Activated CD4-positive, CD25-positive, alpha-beta regulatory T cell treated with anti-CD3 and anti-CD28 coated beads, Interleukin-2, amount 50 U/mL, for 72 hours (primary cell): ENCODE data around the gene AMBP.
"Not testable (repeated sequence)": the region's sequence is repeated elsewhere in the genome, so short reads cannot be mapped to it uniquely, and the experiment has no call there.

Experiments
- DNase-seq: peaks from one replicate; pipeline ENCODE4 v3.0.0; 2021

Gene AMBP

DNA sequence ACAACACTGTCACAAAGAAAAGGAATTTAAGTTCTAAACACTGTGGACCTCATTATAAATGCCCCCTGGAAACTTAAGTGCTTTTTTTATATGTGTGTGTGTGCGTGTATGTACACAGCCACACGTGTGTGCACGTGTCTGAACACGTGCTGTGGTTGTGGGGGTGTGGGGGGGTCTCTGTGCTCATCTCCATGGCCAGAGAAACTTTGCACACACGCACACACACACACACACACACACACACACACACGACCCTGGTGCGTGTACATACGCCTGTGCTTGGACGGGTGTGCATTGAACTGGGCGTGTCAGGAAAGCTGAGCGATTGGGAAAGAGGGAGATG, 27.9 kb downstream of the AMBP start:
- no peak for DNase-seq

DNA sequence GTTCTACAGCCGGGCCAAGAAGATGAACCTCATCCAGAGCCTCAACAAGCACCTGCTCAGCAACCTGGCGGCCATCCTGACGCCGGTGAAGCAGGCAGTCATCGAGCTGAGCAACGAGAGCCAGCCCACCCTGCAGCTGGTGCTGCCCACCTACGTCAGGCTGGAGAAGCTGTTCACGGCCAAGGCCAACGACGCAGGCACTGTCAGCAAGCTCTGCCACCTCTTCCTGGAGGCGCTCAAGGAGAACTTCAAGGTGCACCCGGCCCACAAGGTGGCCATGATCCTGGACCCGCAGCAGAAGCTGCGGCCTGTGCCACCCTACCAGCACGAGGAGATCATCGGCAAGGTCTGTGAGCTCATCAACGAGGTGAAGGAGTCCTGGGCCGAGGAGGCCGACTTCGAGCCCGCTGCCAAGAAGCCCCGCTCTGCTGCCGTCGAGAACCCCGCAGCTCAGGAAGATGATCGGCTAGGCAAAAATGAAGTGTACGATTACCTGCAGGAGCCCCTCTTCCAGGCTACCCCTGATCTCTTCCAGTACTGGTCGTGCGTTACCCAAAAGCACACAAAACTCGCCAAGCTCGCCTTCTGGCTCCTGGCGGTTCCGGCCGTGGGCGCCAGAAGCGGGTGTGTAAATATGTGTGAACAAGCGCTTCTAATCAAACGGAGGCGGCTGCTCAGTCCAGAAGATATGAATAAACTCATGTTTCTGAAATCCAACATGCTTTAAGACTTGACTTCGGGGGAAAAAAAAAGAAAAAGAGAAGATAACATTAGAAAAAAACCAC, 28.5 kb downstream of the AMBP start:
- no peak for DNase-seq

DNA sequence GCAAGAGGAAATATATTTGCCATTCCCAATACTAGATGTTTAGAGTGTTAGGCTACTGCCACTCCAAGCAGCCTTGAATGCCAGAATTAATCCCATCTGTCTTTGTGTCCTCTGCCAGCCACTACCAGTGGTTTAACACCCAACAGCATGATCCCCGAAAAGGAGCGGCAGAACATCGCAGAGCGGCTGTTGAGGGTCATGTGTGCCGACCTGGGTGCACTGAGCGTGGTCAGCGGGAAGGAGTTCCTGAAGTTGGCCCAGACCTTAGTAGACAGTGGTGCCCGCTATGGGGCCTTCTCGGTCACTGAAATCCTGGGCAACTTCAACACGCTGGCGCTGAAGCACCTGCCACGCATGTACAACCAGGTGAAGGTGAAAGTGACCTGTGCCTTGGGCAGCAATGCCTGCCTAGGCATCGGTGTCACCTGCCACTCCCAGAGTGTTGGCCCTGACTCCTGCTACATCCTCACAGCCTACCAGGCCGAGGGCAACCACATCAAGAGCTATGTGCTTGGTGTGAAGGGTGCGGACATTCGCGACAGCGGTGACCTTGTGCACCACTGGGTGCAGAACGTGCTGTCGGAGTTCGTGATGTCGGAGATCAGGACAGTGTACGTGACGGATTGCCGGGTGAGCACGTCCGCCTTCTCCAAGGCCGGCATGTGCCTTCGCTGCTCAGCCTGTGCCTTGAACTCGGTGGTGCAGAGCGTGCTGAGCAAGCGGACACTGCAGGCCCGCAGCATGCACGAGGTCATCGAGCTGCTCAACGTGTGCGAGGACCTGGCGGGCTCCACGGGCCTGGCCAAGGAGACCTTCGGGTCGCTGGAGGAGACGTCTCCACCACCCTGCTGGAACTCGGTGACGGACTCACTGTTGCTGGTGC, 29.3 kb downstream of the AMBP start:
- DNase-seq = no peak

DNA sequence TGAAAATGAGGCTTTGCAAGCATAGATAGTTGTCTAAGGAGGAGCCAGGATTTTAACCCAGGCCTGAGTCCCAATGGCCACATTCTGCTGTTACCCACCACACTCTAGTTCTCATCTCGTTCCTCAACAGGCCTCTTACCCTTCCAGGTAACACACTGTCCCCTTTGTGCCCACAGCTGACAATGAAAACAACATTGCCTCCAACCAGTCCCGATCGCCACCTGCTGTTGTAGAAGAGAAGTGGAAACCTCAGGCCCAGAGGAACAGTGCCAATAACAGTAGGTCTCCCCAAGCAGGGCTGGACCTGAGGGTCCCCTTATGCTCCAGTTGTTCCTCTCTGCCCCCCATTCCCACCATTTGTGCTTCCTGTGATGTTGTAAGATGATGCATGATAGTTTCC, 30.4 kb downstream of the AMBP start:
- no peak for DNase-seq

DNA sequence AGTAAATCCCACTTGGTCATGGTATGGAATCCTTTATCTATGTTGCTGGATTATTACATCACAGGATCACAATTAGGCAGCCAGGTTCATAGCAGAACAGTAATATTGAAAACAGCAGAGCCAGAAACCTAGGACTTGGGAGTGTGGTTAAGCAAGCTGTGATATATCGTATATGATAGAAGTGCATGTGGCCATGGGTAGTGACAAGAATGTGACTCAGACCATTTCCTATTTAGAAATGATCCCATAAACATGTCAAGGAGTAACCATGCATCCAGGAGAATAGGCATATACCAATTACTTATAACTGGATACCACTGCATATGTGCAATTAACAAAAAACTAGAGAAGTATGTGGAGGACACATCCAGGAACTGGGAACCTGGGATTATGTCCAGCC, 31.2 kb downstream of the AMBP start:
- DNase-seq = no peak

DNA sequence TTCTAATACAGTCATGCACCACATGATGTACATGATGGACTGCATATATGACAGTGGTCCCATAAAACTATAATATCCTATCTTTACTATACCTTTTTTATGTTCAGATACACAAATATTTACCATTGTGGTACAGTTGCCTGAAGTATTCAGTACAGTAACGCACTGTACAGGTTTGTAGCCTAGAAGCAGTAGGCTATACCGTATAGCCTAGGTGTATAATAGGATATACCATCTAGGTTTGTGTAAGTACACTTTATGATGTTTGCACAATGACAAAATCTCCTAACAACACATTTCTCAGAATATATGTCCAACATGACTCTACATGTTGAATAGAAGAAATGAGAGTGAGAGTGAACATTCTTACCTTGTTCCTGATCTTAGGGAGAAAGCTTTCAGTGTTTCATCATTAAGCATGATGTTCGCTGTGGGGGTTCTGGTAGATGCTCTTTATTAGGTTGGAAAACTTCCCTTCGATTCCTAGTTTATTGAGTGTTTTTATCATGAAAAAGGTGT, 31.8 kb downstream of the AMBP start:
- DNase-seq = no peak

DNA sequence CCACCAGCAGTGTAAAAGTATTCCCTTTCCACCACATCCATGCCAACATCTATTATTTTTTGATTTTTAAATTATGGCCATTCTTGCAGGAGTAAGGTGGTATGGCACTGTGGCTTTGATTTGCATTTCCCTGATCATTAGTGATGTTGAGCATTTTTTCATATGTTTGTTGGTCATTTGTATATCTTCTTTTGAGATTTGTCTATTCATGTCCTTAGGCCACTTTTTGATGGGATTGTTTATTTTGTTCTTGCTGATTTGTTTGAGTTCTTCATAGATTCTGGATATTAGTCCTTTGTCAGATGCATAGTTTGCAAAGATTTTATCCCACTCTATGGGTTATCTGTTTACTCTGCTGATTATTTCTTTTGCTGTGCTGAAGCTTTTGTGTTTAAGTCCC, 34.4 kb downstream of the AMBP start:
- DNase-seq = not testable (repeated sequence)

DNA sequence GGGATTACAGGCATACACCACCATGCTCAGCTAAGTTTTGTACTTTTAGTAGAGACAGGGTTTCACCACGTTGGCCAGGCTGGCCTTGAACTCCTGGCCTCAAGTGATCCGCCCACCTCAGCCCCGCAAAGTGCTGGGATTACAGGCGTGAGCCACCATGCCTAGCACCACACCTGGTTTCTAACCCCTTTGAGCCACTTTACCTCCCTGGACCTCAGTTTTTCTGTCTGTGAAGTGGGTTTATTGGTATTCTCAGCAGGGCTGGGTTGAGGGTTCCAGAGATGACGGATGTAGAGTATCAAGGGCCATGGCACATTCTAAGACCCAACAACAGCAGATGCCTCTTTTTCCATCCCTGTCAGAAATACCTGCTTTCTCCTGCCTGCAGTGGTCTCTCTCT, 38.6 kb downstream of the AMBP start:
- DNase-seq = no peak

DNA sequence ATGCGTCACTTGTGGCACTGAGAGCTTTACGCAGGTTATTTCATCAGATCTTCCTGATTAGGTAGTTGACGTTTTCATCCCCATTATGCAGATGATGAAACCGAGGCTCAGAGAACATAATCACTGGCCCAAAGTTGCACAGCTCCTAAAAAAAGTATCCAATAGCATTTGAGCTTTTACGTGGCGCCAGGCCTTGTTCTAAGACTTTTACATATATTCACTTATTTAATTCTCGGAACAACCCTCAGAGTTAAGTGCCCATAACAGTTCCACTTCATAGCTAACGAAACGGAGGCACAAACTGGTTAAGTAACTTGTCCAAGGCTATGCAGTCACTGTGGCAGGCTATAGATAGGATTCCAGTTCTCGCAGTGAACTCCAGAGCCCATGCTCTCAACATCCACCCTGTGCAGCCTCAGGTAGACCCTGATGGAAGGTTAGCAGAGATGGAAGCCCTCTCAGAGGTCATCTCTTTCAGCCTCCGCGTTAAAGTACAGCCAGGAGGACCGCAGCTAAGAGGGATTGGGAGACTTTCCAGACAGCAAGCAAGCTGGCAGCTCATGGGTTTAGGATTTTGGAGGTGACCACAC, 39.3 kb downstream of the AMBP start:
- no peak for DNase-seq

DNA sequence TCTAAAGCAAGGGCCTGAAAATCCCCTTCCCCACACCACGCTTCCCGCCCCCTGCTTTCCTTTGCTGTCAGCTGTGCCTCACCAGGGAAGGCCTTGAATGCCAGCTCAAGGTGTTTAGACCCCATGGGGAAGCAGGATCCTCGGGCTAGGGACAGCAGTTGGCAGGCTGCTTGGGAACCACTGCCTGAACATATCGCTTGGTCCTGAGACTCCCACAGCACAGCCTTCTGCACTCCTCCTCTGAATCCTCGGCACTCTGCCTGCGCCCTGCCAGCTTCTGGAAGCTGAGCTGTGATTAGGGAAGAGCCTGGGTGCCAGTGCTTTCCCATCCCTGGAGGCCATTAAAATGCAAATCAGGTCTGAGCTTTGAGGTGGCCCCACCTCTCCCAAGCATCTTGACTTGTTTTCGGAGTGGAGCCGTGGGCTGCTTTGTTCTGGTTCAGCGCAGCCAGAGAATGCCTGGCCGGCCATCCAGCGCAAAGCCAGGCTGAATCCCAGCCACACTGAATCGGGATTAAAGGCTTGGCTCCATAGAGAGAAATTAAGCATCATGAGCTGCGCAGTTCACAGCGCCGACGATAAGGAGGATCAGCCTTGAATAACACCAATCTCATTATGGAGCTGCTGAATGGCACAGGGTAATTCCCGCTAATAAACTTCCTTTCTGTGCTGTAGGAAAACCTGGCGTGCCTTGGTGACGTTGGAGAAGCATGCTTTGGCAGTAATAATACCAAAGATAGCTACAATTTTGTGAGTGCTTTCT, 40.0 kb downstream of the AMBP start:
- no peak for DNase-seq

DNA sequence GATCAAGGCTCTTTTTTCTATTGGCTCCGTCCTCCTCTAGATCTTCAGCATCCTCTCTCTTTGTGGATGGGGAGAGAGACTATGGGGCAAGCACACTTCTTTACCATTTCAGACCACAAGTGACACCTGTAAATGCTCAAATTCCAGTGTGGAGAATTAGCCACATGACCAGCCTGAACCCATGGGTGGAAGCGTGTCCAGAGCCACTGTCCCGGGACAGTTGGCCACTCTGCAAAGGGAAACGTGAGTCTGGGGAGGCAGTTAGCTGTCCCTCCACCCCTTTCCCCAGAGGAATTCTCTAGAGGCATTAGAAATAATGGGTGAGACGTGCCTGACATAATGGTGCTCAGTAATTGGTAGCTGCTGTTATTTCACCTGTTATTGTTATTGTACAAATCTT, 40.9 kb downstream of the AMBP start:
- DNase-seq = no peak

DNA sequence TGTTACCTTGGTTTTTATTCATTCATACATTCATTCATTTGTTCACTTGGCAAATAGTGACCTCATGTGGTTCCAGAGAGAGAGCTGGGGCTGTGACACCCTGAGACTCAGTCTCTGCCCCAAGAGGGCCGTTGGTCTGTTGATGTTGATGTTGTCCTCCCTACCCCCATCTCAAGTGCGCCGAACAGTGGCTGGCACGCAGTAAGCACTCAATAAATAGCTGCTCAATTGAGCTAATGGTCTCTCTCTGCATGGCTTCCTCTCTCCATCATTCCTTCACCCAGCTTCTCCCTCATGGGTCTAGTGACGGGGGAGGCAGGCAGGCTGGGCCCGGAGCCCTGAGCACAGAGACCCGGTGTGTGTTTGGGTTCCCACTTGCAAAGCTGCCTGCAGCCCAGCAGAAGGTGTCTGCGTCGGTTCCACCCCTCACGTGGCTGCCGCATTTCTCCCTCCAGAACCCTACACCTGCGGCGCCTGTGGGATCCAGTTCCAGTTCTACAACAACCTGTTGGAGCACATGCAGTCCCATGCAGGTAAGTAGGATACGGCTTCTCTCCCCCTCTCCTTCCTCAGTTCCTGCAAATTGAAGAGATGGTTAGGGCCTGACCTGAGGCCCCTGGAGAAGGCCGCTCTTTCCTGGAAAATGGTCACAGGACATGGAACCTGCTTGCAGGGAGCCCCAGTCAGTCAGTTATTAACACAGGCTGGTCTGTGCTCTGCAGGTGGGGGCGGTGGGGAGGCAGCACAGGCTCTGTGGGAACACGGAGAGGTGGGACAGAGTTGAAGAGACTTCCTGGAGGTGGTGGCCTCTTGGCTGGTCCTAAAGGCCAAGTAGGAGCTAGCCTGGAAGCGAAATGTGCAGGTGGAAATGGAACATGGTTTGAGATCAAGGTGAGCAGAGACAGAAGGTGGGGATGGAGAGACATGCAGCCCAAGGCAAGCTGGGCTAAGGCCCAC, 42.0 kb downstream of the AMBP start:
- DNase-seq = no peak

DNA sequence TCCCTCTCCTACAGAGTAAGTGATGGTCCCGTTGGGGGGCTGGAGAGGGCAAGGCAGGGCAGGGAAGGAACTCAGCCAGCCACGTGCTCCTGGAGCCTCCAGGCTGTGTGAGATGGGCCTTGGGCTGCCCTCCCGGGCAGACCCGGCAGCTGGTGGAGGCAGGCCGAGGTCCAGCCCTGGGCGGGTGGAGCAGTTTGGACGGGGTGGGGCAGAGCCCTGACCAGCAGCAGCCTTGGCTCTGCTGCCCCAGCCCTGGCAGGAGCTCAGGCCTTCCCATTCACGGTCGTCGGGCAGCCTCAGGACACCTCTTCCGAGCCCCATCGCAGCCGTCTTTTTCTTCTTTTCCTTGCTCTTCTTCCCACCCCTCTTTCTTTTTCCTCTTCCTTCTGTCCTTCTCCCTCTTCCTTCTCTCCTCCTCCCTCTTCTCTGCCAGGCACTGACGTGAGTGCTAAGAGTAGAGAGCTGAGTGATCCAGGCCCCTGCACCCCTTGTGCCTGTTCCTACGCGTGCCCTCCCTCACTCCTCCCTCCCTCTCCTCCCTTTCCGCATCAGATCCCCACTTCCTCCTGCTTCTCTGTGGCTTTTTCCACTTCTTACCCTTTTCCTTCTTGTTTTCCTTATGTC, 42.8 kb downstream of the AMBP start:
- DNase-seq = no peak

DNA sequence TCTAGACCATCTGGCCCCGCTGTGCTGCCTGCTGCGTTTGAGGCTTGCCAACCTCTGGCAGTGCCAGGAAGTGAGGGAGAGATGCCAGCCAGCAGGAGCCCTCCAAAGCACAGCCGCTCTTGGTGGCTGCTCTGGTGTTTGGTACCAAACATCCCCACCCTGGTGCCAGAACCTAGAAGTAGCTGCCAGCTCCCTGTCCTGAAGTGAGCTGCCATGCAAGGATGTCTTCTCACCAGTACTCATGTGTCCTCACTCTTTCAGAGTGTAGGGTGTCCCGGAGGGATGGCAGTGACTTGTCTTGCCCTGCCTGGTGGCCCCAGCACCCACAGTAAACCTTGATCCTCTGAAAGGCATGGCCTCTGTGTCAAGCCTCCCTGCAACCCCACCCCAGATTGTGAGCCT, 43.4 kb downstream of the AMBP start:
- no peak for DNase-seq

DNA sequence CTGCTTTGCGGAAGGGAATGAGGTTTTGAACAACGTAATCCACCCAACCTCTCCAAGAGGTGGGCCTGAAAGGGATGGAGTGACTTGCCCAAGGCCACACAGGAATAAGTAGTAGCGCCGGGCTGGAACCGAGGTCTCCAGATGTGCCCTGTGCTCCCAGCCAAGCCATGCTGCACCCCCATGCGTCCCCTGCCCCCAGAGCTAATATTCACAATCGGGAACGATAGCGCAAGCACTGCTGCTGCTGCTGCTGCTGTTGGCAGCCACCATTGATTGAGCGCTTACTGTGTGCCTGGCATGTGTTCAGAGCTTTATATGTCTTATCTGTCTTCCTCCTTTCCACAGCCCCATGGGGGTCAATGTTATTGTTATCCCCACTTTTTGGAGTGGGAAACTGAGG, 43.9 kb downstream of the AMBP start:
- no peak for DNase-seq

DNA sequence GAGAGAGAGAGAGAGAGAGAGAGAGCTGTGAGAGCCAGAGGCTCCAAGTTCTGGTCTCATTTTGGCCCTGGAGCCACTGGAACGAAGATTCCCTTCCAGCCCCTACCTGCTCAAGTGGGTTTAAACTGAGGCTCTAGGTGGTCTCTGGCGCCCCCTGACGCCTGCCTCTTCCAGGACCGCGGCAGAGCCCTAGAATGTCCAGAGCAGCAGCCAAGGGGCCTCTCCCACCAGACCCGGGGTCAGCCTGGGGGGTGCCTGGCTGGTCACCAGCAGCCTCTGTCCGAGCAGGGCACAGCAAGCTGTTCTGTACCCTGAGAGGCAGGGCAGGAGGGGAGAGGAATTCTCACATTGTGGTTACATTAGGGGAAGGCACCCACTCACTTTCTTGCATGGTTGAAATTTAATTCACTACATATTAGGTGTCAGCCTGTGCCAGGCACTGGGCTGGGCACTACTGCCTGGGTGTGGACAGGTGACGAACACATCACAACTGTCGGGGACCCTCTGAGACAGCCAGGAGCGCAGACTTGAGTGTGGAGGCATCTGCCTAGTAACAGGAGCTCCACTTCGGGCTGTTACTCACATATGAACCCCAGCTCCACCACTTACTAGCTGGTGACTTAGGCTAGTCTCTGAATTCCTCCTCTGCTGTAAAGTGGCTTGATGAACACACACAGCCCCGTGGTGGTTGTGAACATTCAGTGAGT, 44.5 kb downstream of the AMBP start:
- DNase-seq = no peak

DNA sequence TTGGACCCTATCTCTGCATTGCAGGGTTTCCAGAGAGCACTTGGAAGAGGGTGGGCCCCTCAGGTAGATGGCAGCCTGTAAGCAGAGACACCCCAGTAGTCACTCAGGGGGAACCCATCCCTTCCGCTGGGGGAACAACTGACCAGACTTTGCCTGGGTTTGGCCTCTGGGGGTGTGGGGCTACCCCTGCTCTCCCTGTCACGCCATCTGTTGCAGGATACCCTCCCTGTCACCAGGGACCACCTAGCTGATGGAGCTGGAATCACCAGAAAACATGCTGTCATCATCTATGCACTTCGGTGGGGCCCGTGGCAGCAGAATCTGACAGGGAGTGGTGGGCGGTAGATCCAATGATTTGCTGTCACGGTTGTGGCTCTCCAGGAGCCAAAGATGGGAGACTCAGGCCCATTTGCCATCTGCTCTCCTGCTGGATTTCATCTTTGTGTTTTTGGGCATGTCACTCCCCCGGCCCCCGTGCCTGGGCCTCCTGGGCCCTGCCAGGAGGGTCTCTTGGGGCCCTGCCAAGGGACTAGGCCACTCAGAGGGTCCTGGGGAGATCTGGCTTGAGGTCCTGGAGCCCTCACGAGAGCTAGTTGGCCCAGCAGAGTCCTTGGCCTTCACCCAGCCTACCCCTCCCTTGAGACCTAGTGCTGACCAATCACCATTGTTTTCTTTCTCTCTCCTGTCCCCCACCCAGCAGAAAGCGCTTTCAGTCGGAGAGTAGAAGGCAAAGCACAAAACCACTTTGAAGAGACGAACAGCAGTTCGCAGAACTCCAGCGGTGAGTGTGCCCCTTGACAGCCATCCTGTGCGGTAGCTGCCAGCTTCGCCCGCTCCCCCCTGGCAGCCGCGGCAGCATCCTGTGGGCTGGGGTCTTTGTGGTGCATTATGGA, 45.9 kb downstream of the AMBP start:
- no peak for DNase-seq

DNA sequence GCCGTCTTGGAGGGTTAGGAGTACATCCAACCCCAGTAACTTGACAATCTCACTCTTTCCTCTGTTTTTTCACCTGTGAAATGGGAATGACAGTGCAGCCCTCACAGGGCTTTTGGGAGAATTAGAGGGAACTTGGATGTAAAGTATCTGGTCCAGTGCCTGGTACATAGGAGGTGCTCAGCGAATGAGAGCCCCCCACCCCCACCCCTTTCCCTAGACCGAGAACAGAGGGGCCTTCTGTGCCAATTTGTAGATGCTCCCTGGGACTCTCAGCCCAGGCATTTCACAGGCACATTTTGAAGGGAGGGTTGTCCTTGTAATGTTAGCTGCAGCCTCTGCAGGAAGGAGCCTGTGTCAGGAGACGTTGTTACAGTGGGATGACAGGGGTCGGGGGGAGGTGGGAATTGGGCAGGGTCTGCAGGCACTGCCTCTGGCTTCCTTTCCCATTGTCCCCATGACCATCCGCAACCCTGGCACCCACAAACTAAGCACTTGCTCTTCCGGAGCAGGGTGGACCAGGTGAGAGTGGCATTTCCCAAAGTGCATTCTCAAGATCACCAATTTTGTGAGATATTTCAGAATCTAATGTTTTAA, 47.0 kb downstream of the AMBP start:
- no peak for DNase-seq

DNA sequence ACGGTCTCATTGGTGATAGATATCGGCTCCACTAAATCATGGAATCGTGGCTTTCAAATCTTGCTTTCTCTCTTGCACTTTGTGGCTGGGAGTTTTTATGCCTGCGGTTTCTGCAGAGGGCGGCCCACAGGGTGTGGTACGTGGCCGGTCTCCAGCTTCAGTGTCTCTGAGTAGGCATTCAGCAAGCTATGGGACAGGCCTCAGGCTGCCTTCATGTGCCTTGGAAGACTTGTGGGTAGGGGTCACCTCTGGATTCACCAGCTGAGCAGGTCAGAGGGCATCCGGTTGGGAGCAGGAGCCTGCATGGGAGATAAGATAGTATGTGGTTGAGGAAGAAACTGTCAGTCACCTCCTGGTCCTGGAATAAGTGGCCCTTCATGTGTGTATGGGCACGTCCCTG, 47.7 kb downstream of the AMBP start:
- DNase-seq = no peak
